ENCODE data around the gene TM9SF2. TPM values are rescaled to one million over a fixed set of nuclear protein-coding genes. Genes with fewer than 3 reads are reported as not detected.

Gene TM9SF2
- total and polyA plus RNA-seq, 9 donors, result 57.7 to 122 (median 70.6) TPM

GRCh38 chr13:99473515-99473914 is 27.8 kb upstream of the TM9SF2 start:
- intact Hi-C loops (cut with DNase I), result no loop called here
- Histone ChIP-seq H3K9me3 (no peaks in the 10 kb centered on the region), H3K27ac (no peak overlapping the region), H3K27me3 (no peaks in the 10 kb centered on the region), H3K4me1 (ENCODE audit: insufficient read depth) (no peaks in the 10 kb centered on the region), H3K4me3 (no peak overlapping the region), H3K36me3 (no peaks in the 10 kb centered on the region)
- no peak for DNase-seq
- WGBS, 3 donors, result 74 to 82% (median 76%) methylated on average over 9 of the region's 9 CpGs
- TF ChIP-seq POLR2A (IDR thresholded peaks at IDR 0.05) (no peak), EP300 (IDR thresholded peaks at IDR 0.05) (no peak), CTCF (IDR thresholded peaks at IDR 0.05) (no peak)

GRCh38 chr13:99476648-99477047 is 24.6 kb upstream of the TM9SF2 start:
- TF ChIP-seq EP300 (IDR thresholded peaks at IDR 0.05) (no peak), POLR2A (IDR thresholded peaks at IDR 0.05) (no peak)
- Histone ChIP-seq H3K27me3 (no peaks in the 10 kb centered on the region), H3K27ac (no peak overlapping the region), H3K4me1 (ENCODE audit: insufficient read depth) (no peaks in the 10 kb centered on the region), H3K9me3 (no peaks in the 10 kb centered on the region), H3K36me3 (no peaks in the 10 kb centered on the region), H3K4me3 (no peak overlapping the region)
- intact Hi-C loops (cut with DNase I), result no loop called here
- 29 to 41% (median 34%) methylated on average over 3 to 4 of the region's 5 CpGs for WGBS, 3 donors
- DNase-seq, result no peak

GRCh38 chr13:99477493-99477892 is 23.8 kb upstream of the TM9SF2 start:
- no peaks in the 10 kb centered on the region for H3K36me3 ChIP-seq
- intact Hi-C loops (cut with DNase I), result no loop called here
- WGBS, 3 donors, result 25 to 46% (median 25%) methylated on average over 4 of the region's 4 CpGs
- no peaks in the 10 kb centered on the region for H3K4me1 ChIP-seq (ENCODE audit: insufficient read depth)
- H3K4me3 ChIP-seq, result no peak overlapping the region
- DNase-seq, result no peak
- H3K27ac ChIP-seq, result no peak overlapping the region
- no peaks in the 10 kb centered on the region for H3K9me3 ChIP-seq
- TF ChIP-seq EP300 (IDR thresholded peaks at IDR 0.05), result no peak
- TF ChIP-seq CTCF (IDR thresholded peaks at IDR 0.05), result no peak
- no peak for TF ChIP-seq POLR2A (IDR thresholded peaks at IDR 0.05)
- no peaks in the 10 kb centered on the region for H3K27me3 ChIP-seq

GRCh38 chr13:99481366-99481765 is 19.9 kb upstream of the TM9SF2 start:
- Histone ChIP-seq H3K4me1 (ENCODE audit: insufficient read depth) (no peaks in the 10 kb centered on the region), H3K36me3 (no peaks in the 10 kb centered on the region), H3K27ac (no peak overlapping the region), H3K4me3 (no peak overlapping the region), H3K9me3 (no peaks in the 10 kb centered on the region), H3K27me3 (no peaks in the 10 kb centered on the region)
- intact Hi-C loops (cut with DNase I), result no loop called here
- WGBS, 3 donors, result 61 to 67% (median 61%) methylated on average over 4 of the region's 4 CpGs
- DNase-seq, result no peak
- no peak for TF ChIP-seq EP300 (IDR thresholded peaks at IDR 0.05)

GRCh38 chr13:99484473-99484872 is 16.8 kb upstream of the TM9SF2 start:
- 10 to 50% (median 18%) methylated on average over 4 of the region's 4 CpGs for WGBS, 3 donors

More at GRCh38 chr13:99484473-99484872, 16.8 kb upstream of the TM9SF2 start:
- TF ChIP-seq CTCF (IDR thresholded peaks at IDR 0.05), result no peak
- no peak for TF ChIP-seq POLR2A (IDR thresholded peaks at IDR 0.05)
- no peak for TF ChIP-seq EP300 (IDR thresholded peaks at IDR 0.05)
- Histone ChIP-seq H3K4me3 (no peak overlapping the region), H3K27ac (no peak overlapping the region), H3K27me3 (no peaks in the 10 kb centered on the region), H3K9me3 (no peaks in the 10 kb centered on the region), H3K4me1 (ENCODE audit: insufficient read depth) (no peaks in the 10 kb centered on the region), H3K36me3 (no peaks in the 10 kb centered on the region)
- intact Hi-C loops (cut with DNase I), result no loop called here
- DNase-seq, result no peak
